Stimulated activated CD8-positive, alpha-beta memory T cell treated with anti-CD3 and anti-CD28 coated beads, Interleukin-4, amount 100 ng/mL, for 1 hour (primary cell): Measurements from ENCODE around the gene CFAP74.

Experiments
- DNase-seq, 2 donors: peaks; one replicate each; pipeline ENCODE4 v3.0.0-alpha.2; 2020; ENCODE audit warnings: low read depth in 2 of 2, low spot score in 1 of 2

Gene CFAP74

DNA sequence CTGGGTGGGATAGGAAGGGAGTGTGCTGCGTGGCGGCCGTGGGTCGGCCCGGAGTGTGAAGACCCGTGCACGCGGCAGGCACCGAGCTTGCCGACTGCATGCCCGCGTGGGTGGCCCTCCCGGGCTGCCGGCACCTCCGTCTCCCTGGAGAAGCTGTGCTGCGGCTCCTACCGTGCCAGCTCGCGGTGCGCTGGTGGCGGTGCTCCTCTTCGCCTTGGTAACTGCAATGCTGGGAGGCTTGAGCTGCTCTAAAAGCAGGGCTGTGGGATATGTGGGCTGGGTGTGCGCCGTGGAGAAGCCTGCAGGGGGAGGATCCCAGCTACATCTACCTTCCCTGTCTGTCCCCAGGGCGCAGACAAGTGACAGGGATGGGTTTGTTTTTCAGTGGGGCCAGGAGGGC is 18.0 kb upstream of the CFAP74 start:
- no peak for DNase-seq

DNA sequence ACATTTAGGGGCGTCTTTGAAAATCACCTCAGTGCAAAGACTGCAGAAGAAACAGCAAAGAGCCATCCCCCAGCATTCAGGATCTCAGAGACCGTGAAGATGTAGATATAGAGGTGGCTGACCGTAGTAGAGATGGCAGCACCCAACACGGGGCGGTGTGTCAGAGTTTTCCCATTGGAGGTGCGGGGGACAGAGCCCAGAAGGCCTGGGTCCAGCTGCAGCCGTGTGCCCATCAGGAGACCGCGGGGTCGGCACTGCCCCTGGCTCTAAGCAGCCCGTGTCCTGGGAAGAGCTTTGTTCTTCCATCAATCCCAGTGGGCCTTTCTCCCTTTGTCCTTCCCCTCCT is 16.7 kb upstream of the CFAP74 start:
- no peak for DNase-seq

GRCh38 chr1:2019571-2020309 is 16.2 kb upstream of the CFAP74 start:
- no peak for DNase-seq

- DNase-seq: no peak
Measured at GRCh38 chr1:2019172-2019543, 15.6 kb upstream of the CFAP74 start, which contains the start of gene GABRD. GABRD (plus strand) TSS chr1:2019345; CDS start chr1:2019424, 79 bp downstream.

DNA sequence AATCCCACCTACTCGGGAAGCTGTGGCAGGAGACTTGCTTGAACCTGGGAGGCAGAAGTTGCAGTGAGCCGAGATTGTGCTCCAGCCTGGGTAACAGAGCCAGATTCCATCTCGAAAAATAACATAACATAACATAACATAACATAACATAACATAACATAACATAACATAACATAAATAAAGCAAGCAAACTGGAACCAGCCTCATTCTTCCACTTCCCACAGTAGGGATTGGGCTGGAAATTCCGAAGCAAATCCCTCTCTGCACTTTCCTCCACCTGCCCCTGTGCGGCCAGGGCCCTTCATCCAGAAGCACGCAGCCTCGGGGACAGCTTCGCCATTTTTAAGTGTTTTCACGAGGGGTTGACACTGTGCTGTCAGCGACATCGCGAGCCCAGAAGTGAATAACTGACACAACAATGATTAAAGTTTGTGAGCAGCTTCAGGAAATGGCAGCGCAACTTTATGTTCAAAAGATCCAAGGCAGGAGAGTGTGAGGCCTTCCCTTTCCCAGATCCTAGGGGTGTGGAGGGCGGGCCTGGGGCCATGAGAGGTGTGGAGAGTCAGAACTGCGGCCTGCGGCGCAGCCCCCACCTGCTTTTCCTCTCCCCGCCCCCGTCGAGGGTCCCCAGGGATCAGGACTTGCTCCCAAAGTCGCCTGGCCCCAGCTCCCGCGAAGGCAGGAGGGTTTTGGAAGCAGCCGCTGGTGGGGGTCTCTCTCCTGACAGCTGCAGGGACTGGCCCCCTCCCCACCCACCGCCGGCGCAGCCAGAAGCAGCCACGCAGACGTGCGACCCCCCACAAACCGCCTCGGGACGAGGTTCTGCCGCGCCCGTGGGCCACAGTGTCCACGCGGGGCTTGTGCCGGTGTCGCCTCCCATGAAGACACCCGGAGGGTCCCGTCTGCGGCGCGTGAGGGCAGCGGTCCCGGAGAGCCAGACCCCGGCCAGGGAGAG is 14.9 kb upstream of the CFAP74 start:
- no peak for DNase-seq

DNA sequence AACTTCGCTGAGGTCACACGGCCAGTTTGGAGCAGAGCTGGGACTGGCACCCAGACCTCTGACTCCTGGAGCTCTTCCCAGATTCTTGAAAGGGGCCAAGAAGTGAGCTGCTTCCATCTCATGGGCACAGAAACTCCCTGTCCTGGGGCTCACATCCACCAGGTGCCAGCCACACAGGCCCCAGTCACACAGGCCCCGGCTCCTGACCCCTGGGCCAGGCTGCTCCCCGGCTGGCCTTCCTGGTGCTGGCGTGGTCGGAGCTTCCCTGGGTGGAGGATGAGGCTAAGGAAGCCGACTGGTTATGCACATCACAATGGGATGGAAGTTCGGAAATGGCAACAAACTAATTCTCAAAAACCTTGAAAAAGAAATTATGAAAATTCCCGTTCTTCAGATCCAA is 12.5 kb upstream of the CFAP74 start:
- DNase-seq: no peak

- no peak for DNase-seq
Measured at GRCh38 chr1:2014741-2015735, 11.5 kb upstream of the CFAP74 start.

GRCh38 chr1:2014181-2014580 is 10.6 kb upstream of the CFAP74 start:
- DNase-seq: no peak

GRCh38 chr1:2009101-2010053 is 5.8 kb upstream of the CFAP74 start:
- no peak for DNase-seq

DNA sequence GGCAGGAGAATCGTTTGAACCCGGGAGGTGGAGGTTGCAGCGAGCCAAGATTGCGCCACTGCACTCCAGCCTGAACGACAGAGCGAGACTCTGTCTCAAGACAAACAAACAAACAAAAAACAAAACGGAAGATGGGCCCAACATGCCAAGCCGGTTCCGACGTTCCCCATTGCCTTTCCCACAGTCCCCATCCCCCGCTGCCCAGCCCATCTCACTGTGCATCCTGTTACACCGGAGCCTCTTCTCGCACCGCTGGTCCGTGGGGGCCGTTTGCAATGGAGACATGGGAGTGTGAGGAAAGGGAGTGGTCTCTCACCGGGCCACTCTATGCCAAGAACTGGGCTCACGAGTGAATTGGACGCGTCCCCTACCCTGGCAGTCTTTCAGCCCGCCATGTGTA is 1.3 kb upstream of the CFAP74 start:
- no peak for DNase-seq

GRCh38 chr1:2001773-2002411 is 1.7 kb downstream of the CFAP74 start:
- no peak for DNase-seq

GRCh38 chr1:2000850-2001249 is 2.7 kb downstream of the CFAP74 start:
- DNase-seq: no peak

DNA sequence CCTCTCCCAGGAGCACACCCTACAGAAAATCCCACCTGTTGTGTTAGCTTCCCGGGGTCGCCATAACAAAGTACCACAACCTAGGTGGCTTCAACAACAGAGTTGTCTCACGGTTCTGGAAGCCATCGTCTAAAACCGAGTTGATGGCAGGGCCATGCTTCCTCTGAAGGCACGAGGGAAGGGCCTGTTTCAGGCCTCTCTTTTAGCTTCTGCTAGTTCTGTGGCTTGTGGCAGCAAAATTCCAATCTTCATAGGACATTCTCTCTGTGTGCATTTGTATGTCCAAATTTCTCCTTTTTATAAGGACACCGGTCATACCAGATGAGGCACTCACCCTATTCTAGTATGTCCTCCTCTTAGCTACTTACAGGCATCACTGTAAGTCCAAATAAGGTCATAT is 3.2 kb downstream of the CFAP74 start:
- DNase-seq: no peak

DNA sequence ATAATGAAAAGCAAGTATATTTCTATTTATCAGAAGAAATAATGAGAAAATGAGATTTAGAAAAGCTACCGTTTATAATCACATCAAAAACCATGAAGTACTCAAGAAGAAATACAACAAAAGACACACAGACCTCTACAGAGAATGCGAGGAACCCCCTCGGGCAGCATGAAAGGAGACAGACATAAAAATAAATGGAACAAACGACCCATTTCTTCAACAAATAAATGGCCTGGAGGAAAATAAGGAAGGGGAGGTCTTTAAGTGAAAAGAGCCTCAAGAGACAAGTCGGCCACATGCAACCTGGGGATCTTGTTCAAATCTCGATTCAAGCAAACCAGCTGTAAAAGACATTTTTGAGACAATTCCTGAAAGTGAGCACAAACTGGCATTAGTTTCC is 6.0 kb downstream of the CFAP74 start:
- no peak for DNase-seq

GRCh38 chr1:1996207-1996651 is 7.4 kb downstream of the CFAP74 start:
- no peak for DNase-seq

- no peak for DNase-seq
Measured at GRCh38 chr1:1994536-1994935, 9.1 kb downstream of the CFAP74 start.

- no peak for DNase-seq
Measured at GRCh38 chr1:1990222-1990621, 13.4 kb downstream of the CFAP74 start.

- DNase-seq: no peak
Measured at GRCh38 chr1:1989789-1990188, 13.8 kb downstream of the CFAP74 start.

GRCh38 chr1:1989102-1989542 is 14.5 kb downstream of the CFAP74 start:
- DNase-seq: no peak
